Heart right ventricle (tissue), 16 donors: Measurements from ENCODE around the gene PCBP3. TPM values are rescaled to one million over a fixed set of nuclear protein-coding genes. Genes with fewer than 3 reads are reported as not detected.
"Not testable (repeated sequence)": the region's sequence is repeated elsewhere in the genome, so short reads cannot be mapped to it uniquely, and the experiment has no call there.

Source experiments
- ATAC-seq, 8 donors: fragments of 200-7000 bp; cut with Tn5 transposase; one replicate each; pipeline ENCODE4 v1.9.1; 2020; ENCODE audit warnings: mild to moderate bottlenecking in 8 of 8, moderate library complexity in 8 of 8, moderate number of reproducible peaks in 1 of 8
- DNase-seq, 2 donors: peaks; one replicate each; pipeline ENCODE4 v3.0.0-alpha.2; 2020
- H3K27ac ChIP-seq, 10 donors: fragments of 200-600 bp; sonication (generic) in 2 of 10; one replicate each; pipeline versions ENCODE4 v1.5.0 to v1.8.0; 2020 to 2022; ENCODE audit warnings: mild to moderate bottlenecking in 3 of 10
- H3K27me3 ChIP-seq, 7 donors: fragments of 200-600 bp; one replicate each; pipeline ENCODE4 v1.8.0; 2021 to 2022; ENCODE audit warnings: mild to moderate bottlenecking in 2 of 7
- H3K36me3 ChIP-seq, 9 donors: fragments of 200-600 bp; sonication (generic) in 1 of 9; one replicate each; pipeline versions ENCODE4 v1.5.0 to v1.8.0; 2020 to 2022; ENCODE audit warnings: mild to moderate bottlenecking in 2 of 9
- H3K4me1 ChIP-seq, 9 donors: fragments of 200-600 bp; sonication (generic) in 1 of 9; one replicate each; pipeline versions ENCODE4 v1.5.0 to v1.8.0; 2020 to 2022; ENCODE audit warnings: mild to moderate bottlenecking in 4 of 9
- H3K4me3 ChIP-seq, 10 donors: fragments of 200-600 bp; sonication (generic) in 2 of 10; one replicate each; pipeline versions ENCODE4 v1.5.0 to v1.8.0; 2020 to 2022; ENCODE audit warnings: mild to moderate bottlenecking in 7 of 10, moderate library complexity in 2 of 10
- H3K9me3 ChIP-seq, 11 donors: fragments of 200-600 bp in 10 of 11; sonication (generic) in 2 of 11; one replicate each; pipeline versions ENCODE4 v1.5.0 to v1.8.0; 2013 to 2022; ENCODE audit warnings: mild to moderate bottlenecking in 2 of 11, control low read depth in 1 of 11, moderate library complexity in 1 of 11
- WGBS, 2 donors: extraction: QIAGEN DNeasy Blood & Tissue Kit; methylation state at CpG; one replicate each; pipeline ENCODE4 v1.1.7; 2013; ENCODE audit warnings: inconsistent platforms in 1 of 2; 5-methylcytosine and 5-hydroxymethylcytosine counted together
- intact Hi-C, 10 donors: fragments of 100-400 bp; cut with DNase I; formaldehyde crosslinking; loops; one replicate each; pipeline versions ENCODE4 v1.11.1 to v1.14.2; 2022
- polyA plus RNA-seq, 2 donors: library from polyadenylated mRNA; stranded (reverse); fragments of 200-250 nt; gene quantifications; one replicate each; pipeline ENCODE4 v1.2.3, GENCODE V29; 2013
- total RNA-seq, 10 donors: library from RNA; stranded (reverse); fragmentation: NEBNext Ultra II Directional in 3 of 10; extraction: Animal tissue kit (Norgen Biotek cat#: 25700) in 3 of 10; gene quantifications; one replicate each; pipeline versions ENCODE4 v1.2.1 to v1.2.4, GENCODE V29; 2021 to 2023
- TF ChIP-seq, protein P1 (sequence below), 9 donors: fragments of 200-600 bp; sonication (generic) in 2 of 9; IDR thresholded peaks; one replicate each; pipeline versions ENCODE4 v1.5.0 to v1.8.0; 2021 to 2022; ENCODE audit warnings: antibody characterized with exemption in 9 of 9, mild to moderate bottlenecking in 5 of 9, moderate library complexity in 1 of 9
- donor health status: Arrhythmogenic right ventricular cardiomyopathy.
- donor health status: ischemic (EF 13 %, LVEDD 7.1; RV severe dilation, severe dysfunction).
- donor health status: healthy with polysubstance abuse.
- donor health status: DM: no; HTN: yes; CAD: no.
- donor health status: DM: no; HTN: no; CAD: no.
- donor health status: ischemic (EF 25% LVEDD 6.9; RV normal size, moderate dysfunction).
- donor health status: ischemic (EF 25% LVEDD 5.7; RV mildly dilated, moderate dysfunction).
- donor health status: healthy.
- donor health status: DM: yes; HTN: yes; CAD: no.
- donor health status: Ischemic cardiomyopathy.
- donor health status: ischemic (EF 35%, LVEDD 5.7; RV mildly dilated, moderate dysfunction).
- donor health status: nonischemic (EF 11% LVEDD 7.7; RV severe dilation, severe dysfunction).
- donor health status: DM: yes; HTN: yes; CAD: no.
- donor health status: PGD.
- donor health status: ischemic (EF 29% LVEDD 5.4; RV normal size, mild dysfunction).
- donor health status: nonischemic (EF 23%, LVEDD 6.1; RV moderate dilation, normal function).

The PCBP3 gene
- total and polyA plus RNA-seq, 12 donors: 0.25 to 11.3 (median 1.2) TPM

DNA sequence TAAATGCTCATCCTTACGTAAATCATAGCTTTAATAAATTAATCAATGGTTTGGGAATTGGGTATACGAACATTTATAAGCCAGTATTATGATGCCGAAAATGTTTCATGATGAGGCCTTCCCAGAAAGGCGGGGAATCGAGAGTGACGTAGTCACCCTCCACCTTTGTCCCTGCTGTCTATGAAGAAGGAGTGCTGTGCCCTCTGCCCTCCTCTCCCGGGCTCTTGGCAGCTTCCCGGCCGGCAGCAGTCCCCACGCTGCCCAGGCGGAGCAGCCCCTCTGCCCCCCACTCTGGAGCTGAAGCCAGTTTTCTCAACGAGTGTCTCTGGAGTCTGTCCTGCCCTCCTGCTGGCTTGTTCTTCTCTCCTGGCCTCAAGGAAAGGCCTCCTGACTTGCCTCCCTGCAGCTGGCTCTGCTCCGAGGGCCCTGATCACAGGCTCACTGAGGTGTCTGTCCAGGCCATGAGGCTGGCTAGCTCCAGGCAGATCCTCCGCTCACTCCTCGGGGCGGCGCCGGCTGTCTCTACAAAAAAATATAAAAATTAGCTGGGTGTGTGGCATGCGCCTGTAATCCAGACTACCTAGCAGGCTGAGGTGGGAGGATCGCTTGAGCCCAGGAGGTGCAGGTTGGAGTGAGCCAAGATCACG lies 187.3 kb downstream of the PCBP3 start:
- WGBS, 2 donors: 85 to 87% methylated on average over 21 of the region's 21 CpGs
- Histone ChIP-seq H3K27me3 (peaks cover 0 to 7% (median 0%) of the 10 kb centered on the region in 7 donors), H3K27ac (no peak overlapping the region), H3K4me3 (no peak overlapping the region), H3K9me3 (peaks cover 0 to 13% (median 0%) of the 10 kb centered on the region in 11 donors), H3K36me3 (no peaks in the 10 kb centered on the region), H3K4me1 (peaks cover 0 to 15% (median 9%) of the 10 kb centered on the region in 9 donors)
- intact Hi-C loops: loop anchor here in 1 of 10 donors (5.0 kb wide), 1 partner anchor 56 kb away; no protein-coding TSS in a partner anchor
- TF ChIP-seq, protein P1, sequence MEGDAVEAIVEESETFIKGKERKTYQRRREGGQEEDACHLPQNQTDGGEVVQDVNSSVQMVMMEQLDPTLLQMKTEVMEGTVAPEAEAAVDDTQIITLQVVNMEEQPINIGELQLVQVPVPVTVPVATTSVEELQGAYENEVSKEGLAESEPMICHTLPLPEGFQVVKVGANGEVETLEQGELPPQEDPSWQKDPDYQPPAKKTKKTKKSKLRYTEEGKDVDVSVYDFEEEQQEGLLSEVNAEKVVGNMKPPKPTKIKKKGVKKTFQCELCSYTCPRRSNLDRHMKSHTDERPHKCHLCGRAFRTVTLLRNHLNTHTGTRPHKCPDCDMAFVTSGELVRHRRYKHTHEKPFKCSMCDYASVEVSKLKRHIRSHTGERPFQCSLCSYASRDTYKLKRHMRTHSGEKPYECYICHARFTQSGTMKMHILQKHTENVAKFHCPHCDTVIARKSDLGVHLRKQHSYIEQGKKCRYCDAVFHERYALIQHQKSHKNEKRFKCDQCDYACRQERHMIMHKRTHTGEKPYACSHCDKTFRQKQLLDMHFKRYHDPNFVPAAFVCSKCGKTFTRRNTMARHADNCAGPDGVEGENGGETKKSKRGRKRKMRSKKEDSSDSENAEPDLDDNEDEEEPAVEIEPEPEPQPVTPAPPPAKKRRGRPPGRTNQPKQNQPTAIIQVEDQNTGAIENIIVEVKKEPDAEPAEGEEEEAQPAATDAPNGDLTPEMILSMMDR (IDR thresholded peaks at IDR 0.05): no peak
- ATAC-seq (no peak), DNase-seq (no peak)

- Histone ChIP-seq H3K4me1 (peaks cover 0 to 15% (median 9%) of the 10 kb centered on the region in 9 donors), H3K9me3 (peaks cover 0 to 13% (median 0%) of the 10 kb centered on the region in 11 donors), H3K36me3 (no peaks in the 10 kb centered on the region), H3K27ac (no peak overlapping the region), H3K27me3 (no peaks in the 10 kb centered on the region), H3K4me3 (no peak overlapping the region)
- DNase-seq: no peak
- intact Hi-C loops: loop anchor here in 1 of 10 donors (5.0 kb wide), 1 partner anchor 55 kb away; no protein-coding TSS in a partner anchor
- ATAC-seq: peak in 1 of 8 donors; percentile 12
- 60 to 69% methylated on average over 14 of the region's 14 CpGs for WGBS, 2 donors
- TF ChIP-seq, protein P1 (IDR thresholded peaks at IDR 0.05): no peak
Observed at GRCh38 chr21:45831991-45832740, 188.6 kb downstream of the PCBP3 start.

GRCh38 chr21:45832741-45833235 lies 189.3 kb downstream of the PCBP3 start:
- 84 to 90% methylated on average over 12 of the region's 12 CpGs for WGBS, 2 donors
- intact Hi-C loops: loop anchor here in 1 of 10 donors (5.0 kb wide), 1 partner anchor 55 kb away; no protein-coding TSS in a partner anchor
- Histone ChIP-seq H3K27ac (peak overlapping the region in 1 of 10 donors; percentile 39), H3K4me1 (peaks cover 0 to 15% (median 9%) of the 10 kb centered on the region in 9 donors), H3K9me3 (peaks cover 0 to 13% (median 0%) of the 10 kb centered on the region in 11 donors)
- not testable (repeated sequence) for ATAC-seq, H3K4me3 ChIP-seq, H3K27me3 ChIP-seq, H3K36me3 ChIP-seq, DNase-seq

DNA sequence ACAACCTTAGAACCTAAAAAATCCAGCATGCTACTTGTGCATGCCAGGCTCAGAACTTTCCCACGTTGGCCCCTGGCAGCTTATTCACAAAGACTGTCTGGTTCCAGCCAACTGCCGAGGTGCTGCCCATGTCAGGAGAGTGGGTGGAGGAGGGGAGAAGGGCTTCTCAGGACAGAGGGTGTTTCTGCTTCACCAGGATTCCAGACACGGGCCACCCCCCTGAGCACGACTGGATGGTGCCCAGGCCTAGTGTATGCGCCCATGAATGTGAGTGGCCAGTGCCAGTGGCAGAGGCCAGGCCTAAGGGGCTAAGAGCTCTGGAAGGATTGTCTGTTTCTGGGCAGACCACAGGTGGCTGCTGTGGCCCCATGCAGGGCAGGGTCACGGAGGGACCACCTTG lies 189.9 kb downstream of the PCBP3 start:
- peak overlapping the region in 2 of 10 donors; percentile 39 to 64 for H3K27ac ChIP-seq
- peak in 1 of 2 donors; percentile 49 for DNase-seq

More for the DNA sequence above, 189.9 kb downstream of the PCBP3 start:
- intact Hi-C loops: loop anchor here in 1 of 10 donors (5.0 kb wide), 1 partner anchor 54 kb away; no protein-coding TSS in a partner anchor
- Histone ChIP-seq H3K27me3 (no peaks in the 10 kb centered on the region), H3K9me3 (peaks cover 0 to 13% (median 0%) of the 10 kb centered on the region in 11 donors), H3K36me3 (no peaks in the 10 kb centered on the region), H3K4me1 (peaks cover 0 to 15% (median 9%) of the 10 kb centered on the region in 9 donors), H3K4me3 (no peak overlapping the region)
- 49 to 57% methylated on average over 6 of the region's 6 CpGs for WGBS, 2 donors
- TF ChIP-seq, protein P1 (IDR thresholded peaks at IDR 0.05): no peak
- ATAC-seq: peak; percentile 56 to 82 (median 70)
